ENCODE measurements around the gene CD101. TPM values are rescaled to one million over a fixed set of nuclear protein-coding genes. Genes with fewer than 3 reads are reported as not detected.

The CD101 gene, protein sequence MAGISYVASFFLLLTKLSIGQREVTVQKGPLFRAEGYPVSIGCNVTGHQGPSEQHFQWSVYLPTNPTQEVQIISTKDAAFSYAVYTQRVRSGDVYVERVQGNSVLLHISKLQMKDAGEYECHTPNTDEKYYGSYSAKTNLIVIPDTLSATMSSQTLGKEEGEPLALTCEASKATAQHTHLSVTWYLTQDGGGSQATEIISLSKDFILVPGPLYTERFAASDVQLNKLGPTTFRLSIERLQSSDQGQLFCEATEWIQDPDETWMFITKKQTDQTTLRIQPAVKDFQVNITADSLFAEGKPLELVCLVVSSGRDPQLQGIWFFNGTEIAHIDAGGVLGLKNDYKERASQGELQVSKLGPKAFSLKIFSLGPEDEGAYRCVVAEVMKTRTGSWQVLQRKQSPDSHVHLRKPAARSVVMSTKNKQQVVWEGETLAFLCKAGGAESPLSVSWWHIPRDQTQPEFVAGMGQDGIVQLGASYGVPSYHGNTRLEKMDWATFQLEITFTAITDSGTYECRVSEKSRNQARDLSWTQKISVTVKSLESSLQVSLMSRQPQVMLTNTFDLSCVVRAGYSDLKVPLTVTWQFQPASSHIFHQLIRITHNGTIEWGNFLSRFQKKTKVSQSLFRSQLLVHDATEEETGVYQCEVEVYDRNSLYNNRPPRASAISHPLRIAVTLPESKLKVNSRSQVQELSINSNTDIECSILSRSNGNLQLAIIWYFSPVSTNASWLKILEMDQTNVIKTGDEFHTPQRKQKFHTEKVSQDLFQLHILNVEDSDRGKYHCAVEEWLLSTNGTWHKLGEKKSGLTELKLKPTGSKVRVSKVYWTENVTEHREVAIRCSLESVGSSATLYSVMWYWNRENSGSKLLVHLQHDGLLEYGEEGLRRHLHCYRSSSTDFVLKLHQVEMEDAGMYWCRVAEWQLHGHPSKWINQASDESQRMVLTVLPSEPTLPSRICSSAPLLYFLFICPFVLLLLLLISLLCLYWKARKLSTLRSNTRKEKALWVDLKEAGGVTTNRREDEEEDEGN
- 0.09 to 0.39 TPM (median 0.16 TPM) in 5 replicates for total RNA-seq (2022; extraction: Qiagen RNA extraction)

DNA sequence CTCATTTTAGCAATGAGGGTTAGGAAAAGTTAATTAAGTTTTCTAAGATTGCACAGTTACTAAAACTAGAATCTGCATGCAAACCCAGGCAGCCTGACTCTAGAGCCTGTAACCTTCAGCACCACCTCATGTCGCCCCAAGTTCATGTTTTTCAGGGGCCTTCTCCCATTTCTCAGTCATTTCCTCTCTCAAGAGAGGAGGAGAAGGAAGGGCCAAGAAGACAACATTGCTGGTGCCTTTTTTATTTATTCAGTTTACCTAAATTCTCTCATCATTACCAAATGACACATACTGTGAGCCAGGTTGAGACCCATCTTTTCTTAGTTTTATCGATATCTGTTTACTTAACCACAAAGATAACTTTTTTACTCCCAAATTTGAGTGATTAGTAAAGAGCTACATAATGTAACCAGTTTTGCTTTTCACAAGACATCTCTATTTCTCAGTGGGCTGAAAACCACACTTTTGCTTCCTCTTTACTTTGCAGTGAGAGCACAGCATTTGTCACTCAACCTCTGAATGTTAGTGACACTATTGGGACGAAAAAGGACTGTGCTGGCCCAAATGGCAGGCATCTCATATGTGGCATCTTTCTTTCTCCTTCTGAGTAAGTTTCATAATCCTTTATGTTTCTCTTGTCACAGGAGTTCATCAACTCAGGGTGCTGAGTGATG is at the start of gene CD101:
TSS of gene CD101 (plus strand) at position 507 of the 674 bp plus-strand sequence. CDS start at position 565, 58 bp downstream.

DNA sequence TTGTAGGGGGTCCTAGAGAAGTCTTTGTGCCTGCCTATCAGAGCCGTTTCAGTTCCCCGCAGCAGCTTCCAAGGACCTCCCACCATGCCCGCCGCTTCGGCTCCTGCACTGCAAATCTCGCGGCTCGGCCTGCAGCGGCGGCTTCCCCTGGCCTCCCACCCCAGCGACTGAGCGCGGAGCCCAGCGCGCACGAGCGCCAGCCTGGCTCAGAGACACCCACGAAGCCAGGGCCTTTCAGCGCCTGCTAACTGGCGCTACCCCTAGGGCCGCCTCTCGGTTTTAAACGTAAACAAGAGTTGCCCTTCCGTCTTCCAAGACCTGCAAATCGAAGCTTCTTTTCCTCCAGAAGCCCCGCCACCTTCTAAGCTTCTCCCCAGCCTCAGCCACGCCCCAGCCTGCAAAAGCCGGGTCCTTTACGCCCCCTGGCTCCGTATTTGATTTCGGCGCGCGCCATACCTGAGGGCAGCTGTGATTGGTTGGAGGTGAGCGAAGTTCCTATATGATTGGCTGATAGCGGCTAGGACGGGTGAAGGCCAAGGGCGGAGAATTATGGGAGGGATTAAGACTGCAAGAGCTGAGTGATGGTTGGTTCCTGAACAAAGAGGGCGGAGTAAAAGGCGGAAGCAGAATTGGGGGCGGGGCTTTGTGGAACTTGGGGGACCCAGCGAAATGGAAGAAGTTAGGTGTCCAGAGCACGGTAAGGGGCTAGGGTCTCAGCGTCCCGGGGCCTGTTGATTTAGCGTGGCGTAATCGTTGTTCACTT is 58.3 kb downstream of the CD101 start, which contains the start of gene TTF2:
TSS of gene TTF2 (plus strand) at position 649 of the 763 bp plus-strand sequence. CDS start at position 670, 21 bp downstream.

Other genes starting within 250 kb of the CD101 start
- not detected in 5 replicates for gene CD2, start 247.3 kb upstream of the CD101 start, total RNA-seq (2022; extraction: Qiagen RNA extraction)
- gene PTGFRN, start 91.8 kb upstream of the CD101 start, total RNA-seq (2022; extraction: Qiagen RNA extraction): 12.5 to 15.7 TPM (median 13.2 TPM) in 5 replicates
- 17.1 to 21.2 TPM (median 17.5 TPM) in 5 replicates for gene TTF2, start 58.6 kb downstream of the CD101 start, total RNA-seq (2022; extraction: Qiagen RNA extraction)
- 0.70 to 1.4 TPM (median 1.2 TPM) in 5 replicates for gene TRIM45, start 120.0 kb downstream of the CD101 start, total RNA-seq (2022; extraction: Qiagen RNA extraction)
- gene VTCN1, start 209.2 kb downstream of the CD101 start, total RNA-seq (2022; extraction: Qiagen RNA extraction): 0.07 to 0.12 TPM (median 0.10 TPM) in 4 of 5 replicates, not detected in the other

Measured in A549 treated with Hydrocortisone at 1 μM for 4 hours (cell line).